Memory B cell (primary cell): ENCODE measurements around the gene CRNKL1.

Experiments
- ATAC-seq: fragments of 150-1000 bp; cut with Tn5 transposase; 2 replicates; pipeline ENCODE4 v1.10.0; 2021; ENCODE audit warnings: low read depth, mild to moderate bottlenecking, moderate library complexity
- DNase-seq, 2 donors: peaks; one replicate each; pipeline ENCODE4 v3.0.0; 2022; ENCODE audit warnings: low spot score in 2 of 2
- H3K27ac Mint-ChIP-seq: one replicate; pipeline ENCODE4 v1.8.0; 2022; ENCODE audit warnings: mild to moderate bottlenecking, moderate library complexity, mixed read lengths
- H3K27me3 Mint-ChIP-seq: one replicate; pipeline ENCODE4 v1.8.0; 2022; ENCODE audit warnings: mixed read lengths
- H3K36me3 Mint-ChIP-seq: one replicate; pipeline ENCODE4 v1.8.0; 2022; ENCODE audit warnings: mild to moderate bottlenecking, mixed read lengths
- H3K4me1 Mint-ChIP-seq: one replicate; pipeline ENCODE4 v1.8.0; 2022; ENCODE audit warnings: mixed read lengths
- H3K4me3 Mint-ChIP-seq: one replicate; pipeline ENCODE4 v1.8.0; 2022; ENCODE audit warnings: mild to moderate bottlenecking, moderate library complexity, mixed read lengths
- H3K9me3 Mint-ChIP-seq: one replicate; pipeline ENCODE4 v1.8.0; 2022; ENCODE audit warnings: mixed read lengths

CRNKL1 gene

DNA sequence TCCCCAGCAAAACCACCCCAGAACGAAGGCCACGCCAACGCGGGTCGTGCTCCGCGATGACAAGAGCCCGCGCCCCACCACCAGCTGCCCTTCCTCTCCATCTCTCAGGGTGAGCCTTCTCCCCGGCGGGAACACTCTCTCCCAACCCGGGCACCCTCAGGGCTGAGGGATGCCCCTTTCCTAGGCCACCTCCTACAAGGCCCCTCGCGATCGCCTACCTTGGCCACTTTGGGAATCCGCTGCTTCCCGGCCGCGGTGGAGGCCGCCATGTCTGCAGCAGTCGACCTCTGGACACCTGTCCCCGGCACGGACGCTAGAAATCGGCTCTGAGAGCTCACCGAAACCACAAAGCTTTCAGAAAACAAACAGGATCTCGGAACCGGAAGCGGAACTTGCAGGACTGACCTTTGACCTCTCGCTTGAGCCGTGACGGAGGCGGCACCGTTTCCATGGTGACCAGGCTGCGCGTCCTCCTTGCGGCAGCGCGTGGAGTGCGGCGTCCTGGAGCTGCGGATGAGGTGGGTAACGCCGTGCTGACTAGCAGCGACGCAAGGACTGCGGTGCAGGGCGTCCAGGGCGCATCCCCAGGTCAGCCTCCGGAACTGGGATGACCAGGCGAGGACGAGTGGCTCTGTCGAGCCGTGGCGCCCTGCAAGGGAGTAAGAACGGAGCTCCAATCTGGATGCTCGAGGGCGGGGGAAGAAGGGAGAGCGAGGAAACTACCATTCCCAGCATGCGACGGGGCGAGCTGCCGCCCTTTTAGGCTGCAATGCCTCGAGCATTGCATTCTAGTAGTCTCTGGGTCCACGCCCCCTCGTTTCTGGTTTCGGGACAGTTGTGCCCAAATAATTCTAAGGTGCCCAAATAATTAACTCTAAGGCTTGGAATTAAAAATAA is at the start of gene CRNKL1, which contains the start of gene CFAP61:
CRNKL1 (minus strand) TSS at position 393 of the 897 bp plus-strand sequence; CDS start at position 269, 124 bp downstream.
CFAP61 (plus strand) TSS at position 459 of the 897 bp plus-strand sequence. CDS start 4,122 bp downstream, outside the sequence.
- peak; percentile 91 for ATAC-seq
- DNase-seq: peak; percentile 97 to 98
- Mint-ChIP-seq H3K27me3 (no peaks in the 10 kb centered on the region), H3K4me3 (peak within 1 kb of the TSS; percentile 90), H3K36me3 (peaks cover 17% of the 10 kb centered on the region), H3K9me3 (no peaks in the 10 kb centered on the region), H3K27ac (peak within 1 kb of the TSS; percentile 98), H3K4me1 (peaks cover 8% of the 10 kb centered on the region)

DNA sequence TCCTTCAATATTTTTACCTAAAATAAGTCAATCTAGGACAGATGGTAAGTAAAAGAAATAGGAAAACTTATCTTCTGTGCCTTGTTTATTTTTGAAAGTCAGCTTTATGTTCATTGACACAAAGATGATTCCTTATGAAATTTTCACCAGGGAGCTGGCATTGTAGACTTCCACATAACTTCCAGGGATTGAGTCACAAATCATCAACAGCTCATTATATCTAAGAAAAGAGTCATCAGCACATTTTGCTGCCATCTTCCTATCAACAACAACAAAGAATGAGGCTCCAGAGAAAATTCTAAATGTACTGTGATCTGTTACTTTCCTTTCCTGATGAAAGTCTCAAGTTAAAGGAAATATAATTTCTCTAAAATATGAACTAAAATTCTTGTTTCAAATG is 48.6 kb upstream of the CRNKL1 start:
- Mint-ChIP-seq H3K4me1 (no peaks in the 10 kb centered on the region), H3K9me3 (peaks cover 2% of the 10 kb centered on the region), H3K27me3 (peaks cover 7% of the 10 kb centered on the region), H3K36me3 (peaks cover 1% of the 10 kb centered on the region), H3K4me3 (no peak overlapping the region), H3K27ac (no peak overlapping the region)
- DNase-seq (no peak), ATAC-seq (no peak)

DNA sequence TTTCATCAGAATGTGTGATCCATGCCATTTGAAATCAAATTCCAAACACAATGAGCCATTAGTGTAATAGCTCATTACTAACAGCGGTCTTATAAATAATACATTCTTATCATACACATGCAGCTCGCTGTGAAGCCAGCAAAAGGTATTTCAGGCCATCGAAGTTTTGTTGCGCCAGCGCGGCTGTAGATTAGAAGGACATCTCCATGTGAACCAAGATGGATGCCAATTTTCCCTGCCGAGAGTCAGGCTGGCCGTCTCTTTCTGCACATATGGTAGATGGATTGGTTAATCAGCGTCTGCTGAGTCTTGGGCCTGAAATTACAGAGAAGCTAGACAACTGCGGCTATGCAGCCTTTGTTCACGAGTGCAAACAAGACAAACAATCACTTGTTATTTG is 44.2 kb upstream of the CRNKL1 start:
- Mint-ChIP-seq H3K9me3 (no peaks in the 10 kb centered on the region), H3K27me3 (peaks cover 10% of the 10 kb centered on the region), H3K4me3 (no peak overlapping the region), H3K4me1 (no peaks in the 10 kb centered on the region), H3K27ac (no peak overlapping the region), H3K36me3 (no peaks in the 10 kb centered on the region)
- DNase-seq: no peak
- no peak for ATAC-seq

DNA sequence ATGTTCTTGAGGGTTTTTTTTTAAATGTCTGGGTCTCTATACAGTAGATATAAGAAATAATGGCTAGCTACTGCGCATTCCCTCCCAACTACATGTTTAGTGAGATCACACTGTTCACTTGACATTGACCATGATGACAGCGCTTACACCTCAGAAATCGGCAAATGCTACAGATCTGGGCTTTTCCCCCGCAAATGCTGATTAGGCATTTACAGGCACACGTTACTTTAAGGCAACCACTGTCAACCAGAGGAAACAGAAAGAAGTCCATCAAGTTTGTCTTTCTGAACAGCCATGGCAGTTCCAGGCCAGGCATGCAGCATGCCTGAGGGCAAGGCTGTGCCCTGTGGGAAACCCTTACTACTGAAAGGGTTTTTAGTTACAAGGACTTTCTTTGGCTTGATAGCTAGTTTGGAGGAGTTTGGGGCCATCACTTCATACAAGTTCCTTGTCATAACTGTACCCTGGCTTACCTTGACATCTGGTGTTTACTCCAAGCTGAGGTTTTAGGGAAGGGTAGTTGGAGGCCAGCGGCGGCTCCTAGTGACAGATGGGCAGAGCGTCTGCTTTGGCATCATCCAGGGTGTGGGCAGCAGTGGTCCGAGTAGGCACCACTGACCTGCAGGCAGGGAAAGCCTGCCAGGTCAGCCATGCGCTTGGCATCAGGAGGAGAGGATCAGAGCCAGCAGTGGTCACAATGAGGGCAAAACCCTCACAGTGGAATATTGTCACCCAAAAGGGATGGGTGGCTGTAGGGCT is 43.0 kb upstream of the CRNKL1 start:
- Mint-ChIP-seq H3K27me3 (peaks cover 12% of the 10 kb centered on the region), H3K4me1 (no peaks in the 10 kb centered on the region), H3K36me3 (no peaks in the 10 kb centered on the region), H3K27ac (no peak overlapping the region), H3K4me3 (no peak overlapping the region), H3K9me3 (no peaks in the 10 kb centered on the region)
- ATAC-seq (no peak), DNase-seq (no peak)

DNA sequence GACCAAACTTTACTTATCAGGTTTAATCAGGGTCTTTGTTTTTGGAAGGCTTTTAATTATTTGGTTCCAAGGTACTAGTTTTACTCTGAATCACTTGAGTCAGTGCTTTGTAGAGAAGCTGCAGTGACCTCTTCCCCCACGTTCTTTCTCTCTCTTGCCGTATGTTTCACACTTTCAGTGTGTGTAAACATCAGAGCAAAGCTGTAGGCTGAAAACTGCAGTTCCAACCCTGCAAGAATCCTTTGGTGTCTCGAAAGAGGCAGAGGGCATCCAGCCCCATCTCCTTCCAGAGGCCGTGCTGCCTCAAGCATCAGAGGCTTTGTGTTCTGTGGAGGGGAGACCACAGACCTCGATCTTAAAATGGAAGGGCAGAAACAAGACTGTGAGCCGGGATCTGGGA is 42.1 kb upstream of the CRNKL1 start:
- Mint-ChIP-seq H3K36me3 (no peaks in the 10 kb centered on the region), H3K27me3 (peaks cover 15% of the 10 kb centered on the region), H3K4me1 (no peaks in the 10 kb centered on the region), H3K9me3 (no peaks in the 10 kb centered on the region), H3K27ac (no peak overlapping the region), H3K4me3 (no peak overlapping the region)
- ATAC-seq (no peak), DNase-seq (no peak)

DNA sequence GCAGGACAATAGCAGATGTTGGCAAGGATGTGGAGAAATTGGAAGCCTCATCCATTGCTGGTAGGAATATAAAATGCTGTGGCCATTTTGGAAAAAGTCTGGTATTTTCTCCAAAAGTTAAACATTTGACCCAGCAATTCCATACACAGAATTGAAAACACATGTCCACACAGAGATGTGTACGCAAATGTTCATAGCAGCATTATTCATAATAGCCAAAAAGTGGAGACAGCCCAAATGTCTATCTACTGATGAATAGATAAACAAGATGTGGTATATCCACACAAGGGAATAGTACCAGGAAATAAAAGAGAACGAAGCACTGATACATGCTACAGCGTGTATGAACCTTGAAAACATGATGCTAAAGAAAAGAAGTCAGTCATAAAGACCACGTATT is 40.6 kb upstream of the CRNKL1 start:
- H3K4me3 Mint-ChIP-seq: no peak overlapping the region
- ATAC-seq (no peak), DNase-seq (no peak)
- no peaks in the 10 kb centered on the region for H3K9me3 Mint-ChIP-seq
- H3K4me1 Mint-ChIP-seq: no peaks in the 10 kb centered on the region
- peaks cover 13% of the 10 kb centered on the region for H3K27me3 Mint-ChIP-seq
- H3K27ac Mint-ChIP-seq: no peak overlapping the region
- no peaks in the 10 kb centered on the region for H3K36me3 Mint-ChIP-seq

DNA sequence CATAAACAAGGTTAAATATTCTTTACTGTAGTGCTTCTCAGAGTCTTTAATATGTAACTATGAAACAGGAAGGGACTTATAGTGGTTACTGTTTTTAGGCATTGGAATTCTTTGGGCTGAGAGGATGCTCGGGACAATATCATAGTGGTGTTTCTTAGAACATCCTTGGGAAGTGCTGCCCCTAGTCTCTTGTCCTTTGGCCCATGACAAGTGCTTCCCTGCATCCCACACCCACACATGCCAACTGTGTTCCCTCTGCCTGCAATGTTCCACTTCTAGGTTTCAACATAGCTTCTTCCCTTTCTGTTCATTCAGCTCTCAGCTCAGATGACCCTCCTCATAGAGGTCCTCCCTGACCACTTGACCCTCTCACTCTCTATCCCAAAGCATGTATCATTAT is 37.7 kb upstream of the CRNKL1 start:
- Mint-ChIP-seq H3K36me3 (no peaks in the 10 kb centered on the region), H3K4me3 (no peak overlapping the region), H3K4me1 (no peaks in the 10 kb centered on the region), H3K27ac (no peak overlapping the region), H3K27me3 (peaks cover 10% of the 10 kb centered on the region), H3K9me3 (no peaks in the 10 kb centered on the region)
- DNase-seq (no peak), ATAC-seq (no peak)

DNA sequence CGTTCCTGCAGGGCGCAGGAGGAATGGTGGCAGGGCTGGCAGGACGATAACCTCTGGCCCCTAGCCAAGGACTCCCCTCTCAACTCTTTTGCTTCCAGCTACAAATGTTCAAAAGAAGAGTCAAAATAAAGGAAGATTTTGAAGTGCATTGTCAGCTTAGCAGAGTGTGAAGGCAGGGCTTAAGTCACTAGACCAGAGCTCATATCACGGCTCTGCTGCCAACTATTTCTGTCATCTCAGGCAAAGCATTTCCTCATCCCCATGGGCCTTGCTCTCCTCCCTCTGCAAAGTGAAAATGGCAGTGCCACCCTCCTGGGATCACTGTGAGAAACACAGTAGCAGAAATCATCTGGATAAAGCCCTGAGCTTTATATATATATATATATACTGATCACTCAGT is 36.8 kb upstream of the CRNKL1 start:
- no peak for ATAC-seq
- Mint-ChIP-seq H3K36me3 (no peaks in the 10 kb centered on the region), H3K4me3 (no peak overlapping the region), H3K27me3 (peaks cover 7% of the 10 kb centered on the region), H3K4me1 (peaks cover 3% of the 10 kb centered on the region), H3K9me3 (no peaks in the 10 kb centered on the region), H3K27ac (no peak overlapping the region)
- DNase-seq: no peak

DNA sequence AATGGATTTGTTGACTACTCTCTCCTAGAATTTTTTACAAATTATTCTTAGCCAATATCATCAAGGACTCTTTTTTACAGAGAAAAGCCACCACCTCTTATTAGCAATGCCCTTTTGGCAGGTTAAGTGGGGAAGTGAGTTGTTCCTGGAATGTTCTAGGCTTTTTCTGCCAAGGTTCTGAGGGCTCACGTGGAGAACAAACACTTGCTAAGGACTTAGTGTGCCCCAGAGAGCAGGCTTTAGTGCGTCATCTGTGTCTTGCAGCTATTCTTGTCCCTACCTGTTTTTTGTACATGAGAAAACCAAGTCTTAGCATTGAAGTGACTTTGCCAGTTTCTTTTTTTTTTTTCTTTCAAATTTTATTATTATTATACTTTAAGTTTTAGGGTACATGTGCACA is 33.5 kb upstream of the CRNKL1 start:
- no peak overlapping the region for H3K4me3 Mint-ChIP-seq
- H3K27me3 Mint-ChIP-seq: peaks cover 7% of the 10 kb centered on the region
- no peaks in the 10 kb centered on the region for H3K36me3 Mint-ChIP-seq
- H3K4me1 Mint-ChIP-seq: peaks cover 4% of the 10 kb centered on the region
- H3K27ac Mint-ChIP-seq: no peak overlapping the region
- ATAC-seq (no peak), DNase-seq (no peak)
- no peaks in the 10 kb centered on the region for H3K9me3 Mint-ChIP-seq

DNA sequence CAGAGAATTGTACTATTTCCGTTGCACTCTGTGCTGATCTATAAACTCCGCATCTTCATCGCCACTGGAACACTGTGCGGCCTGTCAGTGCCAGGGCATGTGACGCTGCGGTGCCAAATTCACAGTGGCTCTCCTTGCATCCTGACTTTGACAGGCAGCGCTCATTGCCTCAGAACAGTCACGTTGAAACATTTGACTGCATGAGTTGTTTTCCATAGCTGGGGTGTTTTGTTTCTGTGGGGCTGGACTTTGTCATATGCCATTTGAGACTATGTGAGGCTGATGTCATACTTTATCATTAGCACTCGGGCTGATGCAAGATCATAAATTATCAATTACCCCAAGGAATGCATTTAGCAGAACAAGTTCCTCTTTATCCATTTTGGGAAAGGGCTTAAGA is 32.8 kb upstream of the CRNKL1 start:
- peak overlapping the region; percentile 22 for H3K4me3 Mint-ChIP-seq
- H3K36me3 Mint-ChIP-seq: no peaks in the 10 kb centered on the region
- H3K27me3 Mint-ChIP-seq: peaks cover 3% of the 10 kb centered on the region
- no peak overlapping the region for H3K27ac Mint-ChIP-seq
- peaks cover 4% of the 10 kb centered on the region for H3K4me1 Mint-ChIP-seq
- DNase-seq (no peak), ATAC-seq (no peak)
- H3K9me3 Mint-ChIP-seq: no peaks in the 10 kb centered on the region

DNA sequence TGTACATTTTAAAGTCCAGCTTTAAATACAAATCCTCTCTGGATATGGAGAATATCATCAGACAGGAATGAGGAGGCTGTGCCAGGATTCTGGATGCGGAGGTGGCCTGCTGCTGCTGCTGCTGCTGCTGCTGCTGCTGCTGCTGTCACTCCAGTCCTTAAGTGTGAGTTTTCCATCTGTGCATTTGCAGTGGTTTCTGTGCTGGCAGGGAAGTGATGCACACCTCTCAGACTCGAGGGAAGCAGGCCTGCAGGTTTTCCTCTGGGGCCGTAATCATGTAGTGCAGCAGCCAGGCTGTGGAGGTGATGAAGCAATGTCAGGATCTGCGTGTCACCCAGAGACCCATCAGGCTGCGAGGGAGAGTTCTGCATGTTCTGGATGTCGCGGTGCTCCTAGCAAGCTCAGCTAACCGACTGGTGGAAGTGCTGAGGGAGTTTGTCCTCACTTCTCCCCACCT is 32.1 kb upstream of the CRNKL1 start:
- ATAC-seq: peak; percentile 11
- Mint-ChIP-seq H3K36me3 (no peaks in the 10 kb centered on the region), H3K27me3 (peaks cover 2% of the 10 kb centered on the region), H3K9me3 (no peaks in the 10 kb centered on the region), H3K4me1 (peaks cover 4% of the 10 kb centered on the region), H3K4me3 (peak overlapping the region; percentile 74), H3K27ac (no peak overlapping the region)
- no peak for DNase-seq

DNA sequence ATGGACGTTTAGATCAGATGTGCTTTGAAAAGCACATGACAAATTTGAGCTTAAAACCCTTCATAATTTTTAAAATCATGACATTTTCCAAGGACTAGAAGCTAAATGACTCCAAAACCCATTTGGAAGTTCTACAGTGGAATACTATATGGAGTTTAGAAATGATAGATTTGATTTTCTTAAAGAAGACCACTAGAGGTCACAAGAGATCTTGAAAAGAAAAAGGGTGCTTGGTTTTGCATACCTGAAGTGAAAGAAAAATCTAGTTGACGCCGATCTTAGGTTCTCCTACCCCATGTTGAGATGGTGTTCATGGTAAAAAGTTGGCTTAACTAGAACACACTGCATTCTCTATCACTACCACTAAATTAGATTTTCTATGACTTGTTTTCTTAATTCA is 31.5 kb upstream of the CRNKL1 start:
- Mint-ChIP-seq H3K4me3 (peak overlapping the region; percentile 74), H3K27me3 (peaks cover 5% of the 10 kb centered on the region), H3K27ac (no peak overlapping the region), H3K9me3 (no peaks in the 10 kb centered on the region), H3K4me1 (peaks cover 4% of the 10 kb centered on the region), H3K36me3 (no peaks in the 10 kb centered on the region)
- peak; percentile 94 for ATAC-seq
- DNase-seq: peak in 1 of 2 donors; percentile 49

DNA sequence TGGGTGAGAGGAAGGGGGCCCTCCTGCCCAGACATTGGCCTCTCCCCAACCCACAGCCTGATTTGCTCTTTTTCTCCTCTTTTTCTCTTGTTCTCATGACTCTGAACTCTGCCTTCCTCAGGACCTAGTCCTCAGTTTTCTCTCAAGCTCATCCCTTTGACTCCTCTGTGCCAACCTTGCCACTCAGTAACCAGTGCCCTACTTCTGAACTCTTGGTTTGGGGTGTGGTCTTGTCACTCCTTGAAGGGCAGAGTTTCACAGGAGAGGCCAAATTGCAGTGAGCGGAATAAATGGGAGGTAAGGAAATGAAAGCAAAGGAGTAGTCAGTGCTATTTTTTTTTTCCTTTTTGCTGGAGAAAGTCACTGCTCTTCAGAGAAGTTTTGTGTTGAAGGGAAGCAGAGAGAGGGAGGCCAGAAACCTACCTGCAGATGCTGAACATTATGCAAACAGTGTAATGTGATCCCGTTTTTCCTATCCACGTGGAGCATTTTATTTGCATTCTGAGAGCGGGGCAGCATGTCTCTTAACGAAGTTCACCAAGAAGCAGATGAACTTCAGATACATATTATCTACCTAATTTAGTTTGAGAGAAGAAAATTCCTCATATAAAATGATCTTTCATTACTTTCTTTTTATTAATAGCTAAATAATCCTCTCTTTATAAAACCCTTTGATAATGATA is 27.0 kb upstream of the CRNKL1 start:
- DNase-seq (no peak), ATAC-seq (no peak)
- Mint-ChIP-seq H3K27me3 (peaks cover 9% of the 10 kb centered on the region), H3K36me3 (no peaks in the 10 kb centered on the region), H3K9me3 (no peaks in the 10 kb centered on the region), H3K4me1 (peaks cover 2% of the 10 kb centered on the region), H3K27ac (no peak overlapping the region), H3K4me3 (no peak overlapping the region)

DNA sequence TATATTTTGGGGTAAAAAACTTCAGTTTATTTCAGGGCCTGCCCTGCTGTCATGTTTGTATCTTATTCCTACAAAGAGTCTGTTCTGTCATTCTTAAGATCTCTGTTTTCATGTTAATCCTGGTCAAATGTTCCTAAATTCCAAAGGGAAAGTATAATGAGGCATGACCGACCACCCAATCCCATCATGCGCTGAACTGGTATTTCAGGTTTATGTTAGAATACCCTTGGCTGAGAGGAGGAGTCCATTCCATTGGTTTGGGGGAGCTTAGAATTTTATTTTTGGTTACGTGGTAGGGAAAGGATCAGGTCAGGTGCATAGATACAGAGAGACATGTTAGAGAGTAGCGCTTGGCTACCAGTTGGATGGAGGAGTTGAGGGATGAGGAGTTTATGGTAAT is 25.8 kb upstream of the CRNKL1 start:
- no peaks in the 10 kb centered on the region for H3K9me3 Mint-ChIP-seq
- no peak overlapping the region for H3K4me3 Mint-ChIP-seq
- no peaks in the 10 kb centered on the region for H3K36me3 Mint-ChIP-seq
- ATAC-seq (no peak), DNase-seq (no peak)
- H3K27me3 Mint-ChIP-seq: peaks cover 9% of the 10 kb centered on the region
- no peaks in the 10 kb centered on the region for H3K4me1 Mint-ChIP-seq
- no peak overlapping the region for H3K27ac Mint-ChIP-seq
